Pancreas (tissue), 10 donors: Measurements from ENCODE around the gene SMOC2. TPM values are rescaled to one million over a fixed set of nuclear protein-coding genes. Genes with fewer than 3 reads are reported as not detected.

Experiments used
- ATAC-seq, 4 donors: fragments of 200-7000 bp; cut with Tn5 transposase; one replicate each; pipeline versions ENCODE4 v1.8.0 to v1.9.1; 2020; ENCODE audit warnings: mild to moderate bottlenecking in 4 of 4, moderate library complexity in 4 of 4
- DNase-seq, 6 donors: peaks; one replicate each; pipeline ENCODE4 v3.0.0-alpha.2; 2020
- FAIRE-seq: peaks from 2 replicates; lab custom pipeline; 2012; peaks lifted over from hg19 to GRCh38; lab: Jason Lieb, UNC
- H3K27ac ChIP-seq, 4 donors: fragments of 200-600 bp; sonication (generic); 1 replicate in 3 of 4; 2 replicates in 1 of 4; pipeline versions ENCODE4 v1.5.0 to v1.8.0; 2020
- H3K27me3 ChIP-seq, 4 donors: fragments of 200-600 bp; one replicate each; pipeline ENCODE4 v1.8.0; 2021
- H3K36me3 ChIP-seq, 3 donors: fragments of 200-600 bp; sonication (generic) in 1 of 3; one replicate each; pipeline versions ENCODE4 v1.5.0 to v1.8.0; 2020 to 2021
- H3K4me1 ChIP-seq, 3 donors: fragments of 200-600 bp; one replicate each; pipeline ENCODE4 v1.8.0; 2021
- H3K4me3 ChIP-seq, 4 donors: fragments of 200-600 bp; sonication (generic) in 2 of 4; one replicate each; pipeline versions ENCODE4 v1.5.0 to v1.8.0; 2020 to 2021
- H3K9me3 ChIP-seq, 4 donors: fragments of 200-600 bp; one replicate each; pipeline ENCODE4 v1.8.0; 2021
- CTCF ChIP-seq, 4 donors: fragments of 200-600 bp; sonication (generic) in 3 of 4; IDR thresholded peaks; one replicate each; pipeline versions ENCODE4 v1.5.0 to v1.8.0; 2021; ENCODE audit warnings: antibody characterized with exemption in 4 of 4
- WGBS, 2 donors: extraction: QIAGEN DNeasy Blood & Tissue Kit; methylation state at CpG; one replicate each; pipeline ENCODE4 v1.1.7; 2013; 5-methylcytosine and 5-hydroxymethylcytosine counted together
- intact Hi-C, 3 donors: fragments of 100-400 bp; cut with DNase I; formaldehyde crosslinking; loops; one replicate each; pipeline versions ENCODE4 v1.11.1 to v1.14.2; 2022
- polyA plus RNA-seq, 2 donors: library from polyadenylated mRNA; stranded (reverse); fragments of 200-250 nt; gene quantifications; one replicate each; pipeline ENCODE4 v1.2.3, GENCODE V29; 2013
- total RNA-seq, 6 donors: library from RNA; stranded (reverse); fragmentation: NEBNext Ultra II Directional in 4 of 6; extraction: Animal tissue kit (Norgen Biotek cat#: 25700) in 4 of 6; gene quantifications; one replicate each; pipeline versions ENCODE4 v1.2.1 to v1.2.4, GENCODE V29; 2021 to 2023
- donor health status: healthy with polysubstance abuse.
- donor health status: DM: no; HTN: no; CAD: no; lungs with moderate emphysema.
- donor health status: DM: no; HTN: no; CAD: no.
- donor health status: control.
- donor health status: control.
- donor health status: Bipolar disorder and iron deficiency.
- donor health status: DM: yes; HTN: yes; CAD: no.
- donor health status: DM: no; HTN: no; CAD: no.
- donor health status: DM: no; HTN: no; CAD: no.
- donor health status: DM: yes; HTN: yes; CAD: no.

SMOC2 gene
- total and polyA plus RNA-seq, 8 donors, result 2.5 to 18.4 (median 6.5) TPM

DNA sequence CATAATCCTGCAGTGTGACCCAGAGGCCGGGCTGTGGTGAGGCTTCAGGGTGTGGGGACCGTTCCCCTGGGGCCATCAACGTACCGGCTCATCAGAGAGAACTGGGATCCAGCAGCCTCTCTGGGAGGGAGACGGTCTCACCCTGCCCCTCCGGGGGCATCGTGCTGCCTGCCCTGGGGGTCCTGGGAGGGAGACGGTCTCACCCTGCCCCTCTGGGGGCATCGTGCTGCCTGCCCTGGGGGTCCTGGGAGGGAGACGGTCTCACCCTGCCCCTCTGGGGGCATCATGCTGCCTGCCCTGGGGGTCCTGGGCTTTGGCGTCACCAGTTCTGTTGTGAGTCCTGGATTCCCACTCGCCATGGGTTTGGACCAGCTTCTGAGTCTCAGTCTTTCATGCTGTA is 17.1 kb downstream of the SMOC2 start:
- WGBS, 2 donors, result 81 to 83% methylated on average over 12 of the region's 12 CpGs
- no peak overlapping the region for H3K27ac ChIP-seq
- H3K36me3 ChIP-seq, result no peaks in the 10 kb centered on the region
- H3K4me1 ChIP-seq, result no peaks in the 10 kb centered on the region
- no peak for TF ChIP-seq CTCF (IDR thresholded peaks at IDR 0.05)
- H3K4me3 ChIP-seq, result no peak overlapping the region
- no peak for FAIRE-seq
- no peaks in the 10 kb centered on the region for H3K9me3 ChIP-seq
- intact Hi-C loops, result no loop called here
- H3K27me3 ChIP-seq, result no peaks in the 10 kb centered on the region
- no peak for DNase-seq
- no peak for ATAC-seq

GRCh38 chr6:168459572-168459971 is 18.6 kb downstream of the SMOC2 start:
- no peak overlapping the region for H3K4me3 ChIP-seq
- WGBS, 2 donors, result 88 to 97% methylated on average over 8 to 9 of the region's 9 CpGs
- no peaks in the 10 kb centered on the region for H3K4me1 ChIP-seq
- ATAC-seq, result no peak
- no peak for TF ChIP-seq CTCF (IDR thresholded peaks at IDR 0.05)
- intact Hi-C loops, result no loop called here
- no peaks in the 10 kb centered on the region for H3K36me3 ChIP-seq
- H3K9me3 ChIP-seq, result no peaks in the 10 kb centered on the region
- no peaks in the 10 kb centered on the region for H3K27me3 ChIP-seq
- no peak overlapping the region for H3K27ac ChIP-seq
- DNase-seq, result no peak
- FAIRE-seq, result no peak

DNA sequence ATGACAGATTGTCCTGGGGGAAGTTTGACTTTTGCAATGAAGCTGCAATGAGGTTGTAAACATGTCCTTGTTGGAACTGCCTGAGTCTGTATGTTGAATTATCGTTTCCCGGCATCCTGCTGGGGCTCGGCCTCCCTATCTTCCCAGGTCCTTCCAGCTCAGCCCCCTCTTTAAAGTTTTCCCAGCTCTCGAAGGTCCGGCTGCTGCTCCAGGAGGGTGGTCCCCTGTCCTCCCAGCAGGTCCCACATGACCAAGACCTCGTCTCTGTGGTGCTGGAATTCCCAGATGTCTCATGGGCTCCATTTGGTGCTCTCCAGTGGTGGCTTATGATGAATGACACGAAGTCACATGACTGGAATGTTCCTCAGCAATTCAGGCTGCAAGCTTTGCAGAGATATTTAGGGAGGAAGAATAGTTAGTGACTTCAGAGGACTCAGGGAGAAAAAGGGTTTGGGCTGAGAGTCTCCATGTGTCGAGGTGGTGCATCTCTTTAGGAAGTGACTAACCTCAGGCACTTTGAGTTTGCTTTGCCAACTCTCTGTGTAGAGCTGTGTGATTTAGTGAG is 21.4 kb downstream of the SMOC2 start:
- ATAC-seq (no peak), DNase-seq (no peak), FAIRE-seq (no peak)
- Histone ChIP-seq H3K36me3 (no peaks in the 10 kb centered on the region), H3K4me1 (no peaks in the 10 kb centered on the region), H3K27ac (no peak overlapping the region), H3K27me3 (no peaks in the 10 kb centered on the region), H3K4me3 (no peak overlapping the region), H3K9me3 (no peaks in the 10 kb centered on the region)
- intact Hi-C loops, result no loop called here
- 76 to 84% methylated on average over 8 of the region's 8 CpGs for WGBS, 2 donors
- TF ChIP-seq CTCF (IDR thresholded peaks at IDR 0.05), result no peak

GRCh38 chr6:168464546-168464945 is 23.6 kb downstream of the SMOC2 start:
- ATAC-seq (no peak), DNase-seq (no peak), FAIRE-seq (no peak)
- Histone ChIP-seq H3K4me3 (no peak overlapping the region), H3K4me1 (no peaks in the 10 kb centered on the region), H3K27me3 (no peaks in the 10 kb centered on the region), H3K36me3 (no peaks in the 10 kb centered on the region), H3K9me3 (no peaks in the 10 kb centered on the region), H3K27ac (no peak overlapping the region)
- no peak for TF ChIP-seq CTCF (IDR thresholded peaks at IDR 0.05)
- WGBS, 2 donors, result 79 to 85% methylated on average over 4 of the region's 4 CpGs
- intact Hi-C loops, result no loop called here

DNA sequence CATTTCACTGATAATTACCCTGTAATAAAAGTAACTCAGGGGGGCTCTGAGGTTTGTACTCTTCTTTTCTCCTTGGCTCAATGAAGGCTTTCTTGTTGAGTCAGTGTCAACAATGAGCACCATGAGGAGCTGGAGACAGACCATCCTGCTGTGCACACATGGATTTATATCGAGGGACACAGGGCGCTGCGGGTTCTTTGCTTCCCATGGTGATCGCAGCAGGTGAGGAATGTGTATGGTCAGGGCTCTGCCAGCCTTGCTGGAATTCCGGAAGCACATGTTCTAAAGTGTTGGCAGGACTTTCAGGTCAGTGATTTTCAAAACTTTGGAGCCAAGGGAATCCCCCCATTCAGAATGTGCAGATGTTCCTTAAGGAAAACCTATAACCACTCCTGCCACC is 27.1 kb downstream of the SMOC2 start:
- no peak overlapping the region for H3K27ac ChIP-seq
- TF ChIP-seq CTCF (IDR thresholded peaks at IDR 0.05), result no peak

More for the DNA sequence above, 27.1 kb downstream of the SMOC2 start:
- Histone ChIP-seq H3K36me3 (no peaks in the 10 kb centered on the region), H3K9me3 (no peaks in the 10 kb centered on the region), H3K4me1 (no peaks in the 10 kb centered on the region), H3K4me3 (no peak overlapping the region), H3K27me3 (no peaks in the 10 kb centered on the region)
- FAIRE-seq (no peak), ATAC-seq (no peak), DNase-seq (no peak)
- intact Hi-C loops, result no loop called here
- 49 to 63% methylated on average over 5 of the region's 5 CpGs for WGBS, 2 donors
